ENCODE measurements around the gene ZNF77. TPM values are rescaled to one million over a fixed set of nuclear protein-coding genes. Genes with fewer than 3 reads are reported as not detected.
"Not testable (repeated sequence)": the region's sequence is repeated elsewhere in the genome, so short reads cannot be mapped to it uniquely, and the experiment has no call there.

The ZNF77 gene
- total RNA-seq, 2 donors from 2014 or later: 4.6 to 7.1 TPM

DNA sequence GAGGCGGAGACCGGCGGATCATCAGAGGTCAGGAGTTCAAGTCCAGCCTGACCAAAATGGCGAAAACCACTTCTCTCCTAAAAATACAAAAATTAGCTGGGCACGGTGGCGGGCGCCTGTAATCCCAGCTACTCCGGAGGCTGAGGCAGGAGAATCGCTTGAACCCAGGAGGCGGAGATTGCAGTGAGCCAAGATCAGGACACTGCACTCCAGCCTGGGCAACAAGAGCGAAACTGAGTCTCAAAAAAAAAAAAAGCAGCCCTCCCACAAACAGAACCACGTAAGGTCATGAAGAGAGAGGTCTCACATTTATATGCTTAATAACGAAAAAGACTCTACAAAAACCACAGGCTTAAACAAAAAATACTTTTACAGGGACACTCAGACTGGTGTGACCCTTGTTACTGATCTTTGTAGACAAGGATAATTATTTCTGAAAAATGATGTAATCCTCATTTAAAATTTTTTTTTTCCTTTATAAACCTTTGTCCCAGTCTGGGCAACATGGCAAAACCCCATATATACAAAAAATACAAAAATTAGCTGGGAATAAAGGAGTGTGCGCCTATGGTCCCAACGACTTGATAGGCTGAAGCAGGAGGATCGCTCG is 909 bp upstream of the ZNF77 start:
- H3K27ac Mint-ChIP-seq: no peak overlapping the region
- Histone ChIP-seq H3K36me3 (ENCODE audit: control insufficient read depth, insufficient read depth, low read length) (no peaks in the 10 kb centered on the region), H3K4me3 (ENCODE audit: low read length) (peak overlapping the region; percentile 81), H3K4me1 (ENCODE audit: control insufficient read depth, insufficient read depth, low read length) (no peaks in the 10 kb centered on the region), H3K27me3 (ENCODE audit: control insufficient read depth, insufficient read depth, low read length, poor library complexity, severe bottlenecking) (no peaks in the 10 kb centered on the region), H3K9me3 (ENCODE audit: control insufficient read depth, low read length) (no peaks in the 10 kb centered on the region), H3K27ac (ENCODE audit: low read depth, low read length) (no peak overlapping the region), H3K9ac (ENCODE audit: extremely low read depth, low read length, poor library complexity, severe bottlenecking) (peak overlapping the region; percentile 77)
- DNase-seq: no peak
- no peaks in the 10 kb centered on the region for H3K27me3 Mint-ChIP-seq (ENCODE audit: insufficient read depth)
- H3K4me3 Mint-ChIP-seq: peak overlapping the region; percentile 73
- peaks cover 4% of the 10 kb centered on the region for H3K36me3 Mint-ChIP-seq (ENCODE audit: low read depth)
- H3K9me3 Mint-ChIP-seq: peaks cover 3% of the 10 kb centered on the region
- TF ChIP-seq CTCF (conservative IDR thresholded peaks at IDR 0.05): no peak
- 67 to 84% methylated on average over 12 to 17 of the region's 17 CpGs for WGBS, 2 experiments (ENCODE audit: insufficient coverage in 1 of 2, insufficient read length in 1 of 2)
- H3K4me1 Mint-ChIP-seq: peaks cover 11% of the 10 kb centered on the region

- no peaks in the 10 kb centered on the region for H3K27me3 ChIP-seq (ENCODE audit: control insufficient read depth, insufficient read depth, low read length, poor library complexity, severe bottlenecking)
- Mint-ChIP-seq H3K4me3 (peak overlapping the region; percentile 73), H3K27me3 (ENCODE audit: insufficient read depth) (no peaks in the 10 kb centered on the region), H3K27ac (no peak overlapping the region), H3K36me3 (ENCODE audit: low read depth) (peaks cover 11% of the 10 kb centered on the region), H3K9me3 (peaks cover 10% of the 10 kb centered on the region), H3K4me1 (peaks cover 6% of the 10 kb centered on the region)
- H3K9me3 ChIP-seq (ENCODE audit: control insufficient read depth, low read length): no peaks in the 10 kb centered on the region
- no peaks in the 10 kb centered on the region for H3K4me1 ChIP-seq (ENCODE audit: control insufficient read depth, insufficient read depth, low read length)
- 4 to 8% methylated on average over 17 to 23 of the region's 23 CpGs for WGBS, 2 experiments (ENCODE audit: insufficient coverage in 1 of 2, insufficient read length in 1 of 2)
- peak overlapping the region; percentile 81 for H3K4me3 ChIP-seq (ENCODE audit: low read length)
- TF ChIP-seq CTCF (conservative IDR thresholded peaks at IDR 0.05): no peak
- DNase-seq: no peak
- peak overlapping the region; percentile 77 for H3K9ac ChIP-seq (ENCODE audit: extremely low read depth, low read length, poor library complexity, severe bottlenecking)
- no peaks in the 10 kb centered on the region for H3K36me3 ChIP-seq (ENCODE audit: control insufficient read depth, insufficient read depth, low read length)
- no peak overlapping the region for H3K27ac ChIP-seq (ENCODE audit: low read depth, low read length)
These were observed 382 bp downstream of the ZNF77 start for GRCh38 chr19:2944403-2944774.

DNA sequence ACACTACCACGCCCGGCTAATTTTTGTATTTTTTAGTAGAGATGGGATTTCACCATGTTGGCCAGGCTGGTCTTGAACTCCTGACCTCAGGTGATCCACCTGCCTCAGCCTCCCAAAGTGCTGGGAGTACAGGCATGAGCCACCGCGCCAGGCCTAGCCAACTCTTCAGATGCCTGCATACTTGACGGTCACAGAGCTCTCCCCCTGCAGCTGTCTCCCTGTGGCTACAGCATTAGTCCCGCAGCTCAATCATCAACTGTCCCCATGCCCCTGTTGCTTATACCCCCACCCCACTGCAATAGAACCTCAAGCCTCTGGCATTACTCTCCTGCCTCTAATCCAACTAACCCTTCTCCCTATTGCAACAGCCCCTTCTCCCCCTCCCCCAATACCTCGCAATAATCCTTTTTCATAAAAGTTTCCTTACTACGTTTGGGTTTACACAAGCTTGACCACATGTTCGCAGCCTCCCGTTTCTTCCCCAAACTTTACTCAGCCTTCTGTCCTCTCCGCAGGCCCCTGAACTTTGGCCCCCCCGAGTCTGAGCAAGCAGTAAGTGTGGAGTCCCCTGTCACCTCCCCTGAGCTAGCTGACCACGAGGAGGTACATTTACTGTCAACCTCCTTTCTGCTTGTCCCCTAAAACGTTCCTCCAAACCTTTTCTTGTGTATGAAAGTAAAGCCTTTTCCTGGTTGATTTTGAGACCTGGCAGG is 1.7 kb downstream of the ZNF77 start:
- DNase-seq: no peak
- 95 to 96% methylated on average over 10 to 14 of the region's 14 CpGs for WGBS, 2 experiments (ENCODE audit: insufficient coverage in 1 of 2, insufficient read length in 1 of 2)
- Histone ChIP-seq H3K27ac (ENCODE audit: low read depth, low read length) (no peak overlapping the region), H3K4me1 (ENCODE audit: control insufficient read depth, insufficient read depth, low read length) (no peaks in the 10 kb centered on the region), H3K27me3 (ENCODE audit: control insufficient read depth, insufficient read depth, low read length, poor library complexity, severe bottlenecking) (no peaks in the 10 kb centered on the region), H3K9ac (ENCODE audit: extremely low read depth, low read length, poor library complexity, severe bottlenecking) (no peak overlapping the region), H3K4me3 (ENCODE audit: low read length) (no peak overlapping the region), H3K36me3 (ENCODE audit: control insufficient read depth, insufficient read depth, low read length) (peaks cover 4% of the 10 kb centered on the region), H3K9me3 (ENCODE audit: control insufficient read depth, low read length) (peaks cover 4% of the 10 kb centered on the region)
- no peak for TF ChIP-seq CTCF (conservative IDR thresholded peaks at IDR 0.05)
- peaks cover 19% of the 10 kb centered on the region for H3K36me3 Mint-ChIP-seq (ENCODE audit: low read depth)
- H3K4me3 Mint-ChIP-seq: peak overlapping the region; percentile 73
- H3K9me3 Mint-ChIP-seq: peaks cover 19% of the 10 kb centered on the region
- H3K4me1 Mint-ChIP-seq: peaks cover 4% of the 10 kb centered on the region
- H3K27ac Mint-ChIP-seq: no peak overlapping the region
- H3K27me3 Mint-ChIP-seq (ENCODE audit: insufficient read depth): no peaks in the 10 kb centered on the region

- H3K4me1 ChIP-seq (ENCODE audit: control insufficient read depth, insufficient read depth, low read length); H3K9ac ChIP-seq (ENCODE audit: extremely low read depth, low read length, poor library complexity, severe bottlenecking); DNase-seq; H3K27ac ChIP-seq (ENCODE audit: low read depth, low read length); H3K4me1 Mint-ChIP-seq; H3K4me3 Mint-ChIP-seq; H3K4me3 ChIP-seq (ENCODE audit: low read length); H3K27me3 ChIP-seq (ENCODE audit: control insufficient read depth, insufficient read depth, low read length, poor library complexity, severe bottlenecking); H3K27me3 Mint-ChIP-seq (ENCODE audit: insufficient read depth); H3K27ac Mint-ChIP-seq: not testable (repeated sequence)
- Histone ChIP-seq H3K9me3 (ENCODE audit: control insufficient read depth, low read length) (peaks cover 60% of the 10 kb centered on the region), H3K36me3 (ENCODE audit: control insufficient read depth, insufficient read depth, low read length) (peaks cover 52% of the 10 kb centered on the region)
- WGBS, 2 experiments (ENCODE audit: insufficient coverage in 1 of 2, insufficient read length in 1 of 2): 98 to 100% methylated on average over 1 to 3 of the region's 4 CpGs
- peaks cover 86% of the 10 kb centered on the region for H3K9me3 Mint-ChIP-seq
- H3K36me3 Mint-ChIP-seq (ENCODE audit: low read depth): peaks cover 79% of the 10 kb centered on the region
These were observed 8.9 kb downstream of the ZNF77 start for GRCh38 chr19:2935863-2936262.

Data from endodermal cell (in vitro differentiated cells).